OCI-LY3 (cell line): ENCODE results near the gene ENPP3.

Experiments
- EZH2phosphoT487 ChIP-seq: fragments of 200-600 bp; shearing (Covaris generic); IDR thresholded peaks from 2 replicates; pipeline ENCODE4 v1.6.1; 2018; ENCODE audit warnings: antibody characterized with exemption, mixed run types, low read depth
- TF ChIP-seq, protein P1 (sequence below): fragments of 200-600, 300-600 bp; sonication (generic); IDR thresholded peaks from 2 replicates; pipeline ENCODE4 v1.5.1; 2014; ENCODE audit warnings: antibody characterized with exemption, low read length, low read depth

DNA sequence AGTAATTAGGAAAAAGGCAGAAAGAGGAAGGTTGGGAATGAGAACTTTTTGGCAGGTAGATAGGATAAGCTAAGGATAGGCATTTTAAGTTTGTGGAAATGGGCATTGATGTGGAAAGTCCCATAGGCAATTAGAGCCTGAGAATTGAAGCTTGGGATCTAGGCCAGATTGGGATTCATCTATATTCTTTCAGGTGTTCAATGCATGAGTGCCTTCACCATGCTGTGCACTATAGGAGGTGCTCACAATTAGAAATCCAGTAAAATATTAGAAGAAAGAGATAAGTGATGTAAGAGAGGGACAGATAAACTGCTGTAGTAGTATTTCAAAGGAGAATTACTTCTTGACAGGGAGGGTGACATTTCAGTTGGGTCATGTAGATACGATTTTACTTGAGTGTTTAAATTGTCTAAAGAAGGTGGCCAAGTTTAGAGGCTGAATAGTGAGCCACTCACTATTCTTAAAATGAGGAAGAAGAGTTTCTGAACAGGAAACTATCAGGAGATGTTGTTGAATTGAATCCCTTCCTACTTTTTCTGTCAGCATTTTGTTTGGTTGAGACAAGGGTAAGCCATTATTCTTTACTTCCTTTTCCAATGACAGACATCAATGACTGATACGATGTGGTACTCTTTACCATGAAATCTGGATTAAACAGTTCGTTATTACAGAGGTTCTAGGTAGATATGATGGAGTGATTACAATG lies 104.7 kb downstream of the ENPP3 start:
- TF ChIP-seq, protein P1, sequence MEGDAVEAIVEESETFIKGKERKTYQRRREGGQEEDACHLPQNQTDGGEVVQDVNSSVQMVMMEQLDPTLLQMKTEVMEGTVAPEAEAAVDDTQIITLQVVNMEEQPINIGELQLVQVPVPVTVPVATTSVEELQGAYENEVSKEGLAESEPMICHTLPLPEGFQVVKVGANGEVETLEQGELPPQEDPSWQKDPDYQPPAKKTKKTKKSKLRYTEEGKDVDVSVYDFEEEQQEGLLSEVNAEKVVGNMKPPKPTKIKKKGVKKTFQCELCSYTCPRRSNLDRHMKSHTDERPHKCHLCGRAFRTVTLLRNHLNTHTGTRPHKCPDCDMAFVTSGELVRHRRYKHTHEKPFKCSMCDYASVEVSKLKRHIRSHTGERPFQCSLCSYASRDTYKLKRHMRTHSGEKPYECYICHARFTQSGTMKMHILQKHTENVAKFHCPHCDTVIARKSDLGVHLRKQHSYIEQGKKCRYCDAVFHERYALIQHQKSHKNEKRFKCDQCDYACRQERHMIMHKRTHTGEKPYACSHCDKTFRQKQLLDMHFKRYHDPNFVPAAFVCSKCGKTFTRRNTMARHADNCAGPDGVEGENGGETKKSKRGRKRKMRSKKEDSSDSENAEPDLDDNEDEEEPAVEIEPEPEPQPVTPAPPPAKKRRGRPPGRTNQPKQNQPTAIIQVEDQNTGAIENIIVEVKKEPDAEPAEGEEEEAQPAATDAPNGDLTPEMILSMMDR, result no peak
- TF ChIP-seq EZH2phosphoT487, result no peak
